Prostate gland (tissue), 2 donors: ENCODE results near the gene TMC5. TPM values are rescaled to one million over a fixed set of nuclear protein-coding genes. Genes with fewer than 3 reads are reported as not detected.

Experiments used
- DNase-seq: peaks from one replicate; pipeline ENCODE4 v3.0.0-alpha.2; 2019; ENCODE audit warnings: low spot score
- H3K27ac ChIP-seq, 2 donors: fragments of 200-600 bp; sonication (generic); 2 replicates each; pipeline ENCODE4 v1.5.1; 2017 to 2019
- H3K27me3 ChIP-seq: fragments of 200-600 bp; sonication (generic); replicated peaks from 2 replicates; pipeline ENCODE4 v1.5.1; 2019; ENCODE audit not compliant: insufficient read depth
- H3K36me3 ChIP-seq, 2 donors: fragments of 200-600 bp; sonication (generic); 1 replicate in 1 of 2; 2 replicates in 1 of 2; pipeline versions ENCODE4 v1.5.1 to v1.8.1; 2017 to 2019
- H3K4me1 ChIP-seq: fragments of 200-600 bp; sonication (generic); replicated peaks from 2 replicates; pipeline ENCODE4 v1.5.1; 2019
- H3K4me3 ChIP-seq, 2 donors: fragments of 200-600 bp; sonication (generic); 2 replicates each; pipeline ENCODE4 v1.5.1; 2017 to 2019
- H3K9me3 ChIP-seq: fragments of 200-600 bp; sonication (generic); 2 replicates; pipeline ENCODE4 v1.5.1; 2017
- POLR2A ChIP-seq: fragments of 450-650 bp; IDR thresholded peaks from one replicate; pipeline ENCODE4 v1.6.1; 2016; ENCODE audit warnings: antibody characterized with exemption, mild to moderate bottlenecking
- POLR2AphosphoS5 ChIP-seq: sonication (generic); formaldehyde crosslinking; IDR thresholded peaks from one replicate; pipeline ENCODE4 v1.6.1; 2017; ENCODE audit warnings: antibody characterized with exemption
- WGBS: methylation state at CpG from one replicate; pipeline ENCODE4 v1.1.5; 2018; 5-methylcytosine and 5-hydroxymethylcytosine counted together
- intact Hi-C: fragments of 100-400 bp; cut with DNase I; formaldehyde crosslinking; loops from one replicate; pipeline ENCODE4 v1.14.2; 2022
- total RNA-seq, 2 donors: library from RNA; depleted of rRNA; stranded (reverse); fragments of >200 nt; gene quantifications; one replicate each; pipeline ENCODE4 v1.1.0, GENCODE V29; 2016
- TF ChIP-seq, protein P1 (sequence below), 4 experiments: fragments of 200-600 bp in 2 of 4; fragments of 450-650 bp in 2 of 4; sonication (generic) in 2 of 4; IDR thresholded peaks; 1 replicate in 3 of 4; 2 replicates in 1 of 4; pipeline ENCODE4 v1.5.1; 2016 to 2019; ENCODE audit warnings: antibody characterized with exemption in 4 of 4, mild to moderate bottlenecking in 2 of 4, moderate library complexity in 2 of 4

The TMC5 gene
- total RNA-seq, 2 donors from 2014 or later, result 24.5 to 54.8 TPM

GRCh38 chr16:19443659-19444058 lies 26.0 kb downstream of the TMC5 start:
- Histone ChIP-seq H3K36me3 (no peaks in the 10 kb centered on the region), H3K27me3 (no peaks in the 10 kb centered on the region), H3K4me1 (no peaks in the 10 kb centered on the region), H3K9me3 (no peaks in the 10 kb centered on the region), H3K27ac (no peak overlapping the region), H3K4me3 (no peak overlapping the region)
- intact Hi-C loops, result no loop called here
- 80% methylated on average over 1 of the region's 1 CpG for WGBS
- TF ChIP-seq, protein P1, sequence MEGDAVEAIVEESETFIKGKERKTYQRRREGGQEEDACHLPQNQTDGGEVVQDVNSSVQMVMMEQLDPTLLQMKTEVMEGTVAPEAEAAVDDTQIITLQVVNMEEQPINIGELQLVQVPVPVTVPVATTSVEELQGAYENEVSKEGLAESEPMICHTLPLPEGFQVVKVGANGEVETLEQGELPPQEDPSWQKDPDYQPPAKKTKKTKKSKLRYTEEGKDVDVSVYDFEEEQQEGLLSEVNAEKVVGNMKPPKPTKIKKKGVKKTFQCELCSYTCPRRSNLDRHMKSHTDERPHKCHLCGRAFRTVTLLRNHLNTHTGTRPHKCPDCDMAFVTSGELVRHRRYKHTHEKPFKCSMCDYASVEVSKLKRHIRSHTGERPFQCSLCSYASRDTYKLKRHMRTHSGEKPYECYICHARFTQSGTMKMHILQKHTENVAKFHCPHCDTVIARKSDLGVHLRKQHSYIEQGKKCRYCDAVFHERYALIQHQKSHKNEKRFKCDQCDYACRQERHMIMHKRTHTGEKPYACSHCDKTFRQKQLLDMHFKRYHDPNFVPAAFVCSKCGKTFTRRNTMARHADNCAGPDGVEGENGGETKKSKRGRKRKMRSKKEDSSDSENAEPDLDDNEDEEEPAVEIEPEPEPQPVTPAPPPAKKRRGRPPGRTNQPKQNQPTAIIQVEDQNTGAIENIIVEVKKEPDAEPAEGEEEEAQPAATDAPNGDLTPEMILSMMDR (IDR thresholded peaks at IDR 0.05), result no peak
- no peak for TF ChIP-seq POLR2AphosphoS5
- TF ChIP-seq POLR2A, result no peak
- no peak for DNase-seq

GRCh38 chr16:19446300-19446846 lies 28.7 kb downstream of the TMC5 start:
- DNase-seq, result no peak
- Histone ChIP-seq H3K27ac (no peak overlapping the region), H3K36me3 (no peaks in the 10 kb centered on the region), H3K4me3 (no peak overlapping the region), H3K9me3 (no peaks in the 10 kb centered on the region), H3K27me3 (no peaks in the 10 kb centered on the region), H3K4me1 (no peaks in the 10 kb centered on the region)
- intact Hi-C loops, result no loop called here
- TF ChIP-seq POLR2AphosphoS5 (no peak), POLR2A (no peak)
- TF ChIP-seq, protein P1 (IDR thresholded peaks at IDR 0.05), result no peak
- WGBS, result 72% methylated on average over 4 of the region's 4 CpGs

DNA sequence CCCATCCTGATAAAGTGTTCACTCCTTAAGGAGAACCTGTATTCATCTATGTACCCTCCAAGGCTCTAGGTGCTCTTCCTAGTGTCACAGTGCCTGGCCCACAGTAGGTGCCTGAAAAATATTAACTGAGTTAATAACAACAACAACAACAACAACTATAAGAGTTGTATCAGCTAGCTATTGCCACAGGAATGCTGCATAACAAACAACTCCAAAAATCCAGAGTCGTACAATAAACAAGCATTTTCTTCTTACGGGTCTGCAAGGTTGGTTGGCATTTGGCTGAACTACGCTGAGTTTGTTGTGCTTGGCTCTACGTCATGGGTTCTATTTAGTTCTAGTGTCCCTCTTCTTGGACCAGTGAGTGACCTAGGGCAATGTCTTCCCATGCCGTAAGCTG lies 29.2 kb downstream of the TMC5 start:
- H3K27me3 ChIP-seq, result no peaks in the 10 kb centered on the region
- H3K36me3 ChIP-seq, result no peaks in the 10 kb centered on the region
- intact Hi-C loops, result no loop called here
- no peak for DNase-seq
- no peaks in the 10 kb centered on the region for H3K9me3 ChIP-seq
- no peaks in the 10 kb centered on the region for H3K4me1 ChIP-seq
- no peak overlapping the region for H3K4me3 ChIP-seq
- WGBS, result 95% methylated on average over 5 of the region's 5 CpGs
- TF ChIP-seq, protein P1 (IDR thresholded peaks at IDR 0.05), result no peak
- TF ChIP-seq POLR2AphosphoS5 (no peak), POLR2A (no peak)
- no peak overlapping the region for H3K27ac ChIP-seq

DNA sequence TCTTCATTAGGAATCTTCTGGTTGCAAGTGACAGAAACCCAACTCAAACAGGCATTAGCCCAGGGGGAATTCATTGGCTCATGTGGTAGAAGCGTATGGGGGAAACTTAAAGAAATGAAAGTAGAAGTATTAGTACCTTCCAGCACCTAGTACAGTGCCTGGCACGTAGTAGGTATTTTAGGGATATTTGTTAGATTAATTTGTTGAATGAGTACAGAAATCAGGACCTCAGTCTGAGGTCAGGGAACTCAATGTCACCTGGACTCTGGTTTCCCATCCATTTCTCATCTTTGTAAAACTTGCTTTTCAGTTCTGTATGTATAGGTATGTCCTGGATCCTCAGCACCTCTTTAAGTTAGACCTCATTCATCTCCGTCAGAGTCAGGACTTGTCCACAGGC lies 32.5 kb downstream of the TMC5 start:
- Histone ChIP-seq H3K9me3 (no peaks in the 10 kb centered on the region), H3K27me3 (no peaks in the 10 kb centered on the region), H3K36me3 (no peaks in the 10 kb centered on the region), H3K4me1 (no peaks in the 10 kb centered on the region), H3K27ac (no peak overlapping the region), H3K4me3 (no peak overlapping the region)
- intact Hi-C loops, result no loop called here
- 91% methylated on average over 3 of the region's 3 CpGs for WGBS
- DNase-seq, result no peak
- TF ChIP-seq, protein P1 (IDR thresholded peaks at IDR 0.05), result no peak
- TF ChIP-seq POLR2AphosphoS5 (no peak), POLR2A (no peak)

- no peaks in the 10 kb centered on the region for H3K4me1 ChIP-seq
- intact Hi-C loops, result no loop called here
Observed at GRCh38 chr16:19458722-19459379, 41.2 kb downstream of the TMC5 start.

More at GRCh38 chr16:19458722-19459379, 41.2 kb downstream of the TMC5 start:
- Histone ChIP-seq H3K36me3 (no peaks in the 10 kb centered on the region), H3K9me3 (no peaks in the 10 kb centered on the region), H3K4me3 (no peak overlapping the region), H3K27me3 (no peaks in the 10 kb centered on the region), H3K27ac (no peak overlapping the region)
- 87% methylated on average over 9 of the region's 9 CpGs for WGBS
- TF ChIP-seq POLR2A (no peak), POLR2AphosphoS5 (no peak)
- TF ChIP-seq, protein P1 (IDR thresholded peaks at IDR 0.05), result no peak
- DNase-seq, result no peak
